Omental fat pad (tissue), 4 donors: ENCODE results near the gene LIPK. TPM values are rescaled to one million over a fixed set of nuclear protein-coding genes. Genes with fewer than 3 reads are reported as not detected.
A peak's percentile ranks its signal among the peaks of the same experiment; 100 is the strongest.

Experiments
- ATAC-seq: fragments of 150-250 bp; one replicate; pipeline ENCODE4 v1.9.1; 2016; ENCODE audit warnings: mild to moderate bottlenecking, moderate library complexity; ENCODE audit not compliant: low FRiP score
- DNase-seq: peaks from one replicate; pipeline ENCODE4 v3.0.0-alpha.2; 2019; ENCODE audit warnings: low spot score
- CTCF ChIP-seq, 3 donors: fragments of 450-650 bp; IDR thresholded peaks; one replicate each; pipeline ENCODE4 v1.5.1; 2016 to 2017; ENCODE audit warnings: antibody characterized with exemption in 3 of 3, mild to moderate bottlenecking in 3 of 3, moderate library complexity in 2 of 3
- total RNA-seq, 4 donors: library from RNA; depleted of rRNA; stranded (reverse); fragments of >200 nt; gene quantifications; one replicate each; pipeline ENCODE4 v1.1.0, GENCODE V29; 2016

LIPK gene
- total RNA-seq, 4 donors from 2014 or later, result not detected

- no peak for TF ChIP-seq CTCF (IDR thresholded peaks at IDR 0.05)
- DNase-seq, result no peak
- no peak for ATAC-seq
Measured at GRCh38 chr10:88783724-88784123, 77.7 kb downstream of the LIPK start.

GRCh38 chr10:88786032-88786770 is 80.2 kb downstream of the LIPK start:
- TF ChIP-seq CTCF (IDR thresholded peaks at IDR 0.05), result no peak
- DNase-seq (no peak), ATAC-seq (no peak)

GRCh38 chr10:88787463-88787862 is 81.4 kb downstream of the LIPK start:
- no peak for ATAC-seq
- TF ChIP-seq CTCF (IDR thresholded peaks at IDR 0.05), result no peak
- no peak for DNase-seq

- DNase-seq (no peak), ATAC-seq (no peak)
- TF ChIP-seq CTCF (IDR thresholded peaks at IDR 0.05), result no peak
Measured at GRCh38 chr10:88788924-88789323, 82.9 kb downstream of the LIPK start.

GRCh38 chr10:88791924-88792323 is 85.9 kb downstream of the LIPK start:
- TF ChIP-seq CTCF (IDR thresholded peaks at IDR 0.05), result no peak
- ATAC-seq, result no peak

GRCh38 chr10:88792661-88793060 is 86.6 kb downstream of the LIPK start:
- DNase-seq, result peak; percentile 28
- ATAC-seq, result no peak
- TF ChIP-seq CTCF (IDR thresholded peaks at IDR 0.05), result no peak

More at GRCh38 chr10:88791924-88792323, 85.9 kb downstream of the LIPK start:
- DNase-seq, result no peak

- ATAC-seq (no peak), DNase-seq (no peak)
- TF ChIP-seq CTCF (IDR thresholded peaks at IDR 0.05), result no peak
Measured at GRCh38 chr10:88793712-88794299, 87.8 kb downstream of the LIPK start.
